HG03565 (cell line): ENCODE results near the gene FAM241B.

Experiments used
- ATAC-seq: cut with Tn5 transposase; IDR thresholded peaks from one replicate; pipeline ENCODE4 v1.9.1; 2021; ENCODE audit warnings: mild to moderate bottlenecking, moderate library complexity; ENCODE audit not compliant: unreplicated experiment

Gene FAM241B

GRCh38 chr10:69647126-69647525 lies 17.1 kb downstream of the FAM241B start:
- ATAC-seq, result no peak

- no peak for ATAC-seq
These were observed 17.8 kb downstream of the FAM241B start for GRCh38 chr10:69647819-69648218.

GRCh38 chr10:69648461-69648860 lies 18.4 kb downstream of the FAM241B start:
- no peak for ATAC-seq

GRCh38 chr10:69649786-69650550 lies 19.9 kb downstream of the FAM241B start:
- ATAC-seq, result no peak

- ATAC-seq, result no peak
These were observed 20.7 kb downstream of the FAM241B start for GRCh38 chr10:69650589-69651261.

- ATAC-seq, result no peak
These were observed 21.3 kb downstream of the FAM241B start for GRCh38 chr10:69651362-69651761.

- ATAC-seq, result no peak
These were observed 22.2 kb downstream of the FAM241B start for GRCh38 chr10:69652111-69652856.

GRCh38 chr10:69652857-69653199 lies 22.8 kb downstream of the FAM241B start:
- no peak for ATAC-seq

- ATAC-seq, result no peak
These were observed 23.5 kb downstream of the FAM241B start for GRCh38 chr10:69653561-69653960.

GRCh38 chr10:69655124-69655867 lies 25.2 kb downstream of the FAM241B start:
- ATAC-seq, result no peak

GRCh38 chr10:69655868-69656555 lies 26.0 kb downstream of the FAM241B start:
- no peak for ATAC-seq

GRCh38 chr10:69656742-69657269 lies 26.8 kb downstream of the FAM241B start:
- ATAC-seq, result no peak

- no peak for ATAC-seq
These were observed 27.4 kb downstream of the FAM241B start for GRCh38 chr10:69657430-69657829.

- ATAC-seq, result no peak
These were observed 27.8 kb downstream of the FAM241B start for GRCh38 chr10:69657866-69658265.

GRCh38 chr10:69659241-69660038 lies 29.4 kb downstream of the FAM241B start:
- no peak for ATAC-seq

- no peak for ATAC-seq
These were observed 30.2 kb downstream of the FAM241B start for GRCh38 chr10:69660296-69660695.

GRCh38 chr10:69661414-69662172 lies 31.5 kb downstream of the FAM241B start:
- no peak for ATAC-seq

GRCh38 chr10:69662173-69662877 lies 32.3 kb downstream of the FAM241B start:
- no peak for ATAC-seq
